HepG2 (cell line): ENCODE measurements around the gene CTTNBP2NL. TPM values are rescaled to one million over a fixed set of nuclear protein-coding genes. Genes with fewer than 3 reads are reported as not detected.

Source experiments
- EED ChIP-seq: sonication (generic); formaldehyde crosslinking; IDR thresholded peaks from 2 replicates; pipeline ENCODE4 v1.5.0; 2020; ENCODE audit warnings: mild to moderate bottlenecking, missing genetic modification reagents
- FOSL1 ChIP-seq: sonication (generic); formaldehyde crosslinking; IDR thresholded peaks from 2 replicates; pipeline ENCODE4 v1.9.0; 2021; ENCODE audit warnings: missing genetic modification reagents, borderline replicate concordance
- HDAC1 ChIP-seq: sonication (generic); formaldehyde crosslinking; IDR thresholded peaks from 2 replicates; pipeline ENCODE4 v1.5.1; 2020; ENCODE audit warnings: mild to moderate bottlenecking, missing genetic modification reagents
- HHEX ChIP-seq: IDR thresholded peaks from 2 replicates; pipeline ENCODE4 v1.6.1; 2016; ENCODE audit warnings: control low read depth
- HOXA5 ChIP-seq: sonication (generic); formaldehyde crosslinking; IDR thresholded peaks from 2 replicates; pipeline ENCODE4 v1.4.0; 2020; ENCODE audit warnings: missing genetic modification reagents
- NCOA1 ChIP-seq: sonication (generic); formaldehyde crosslinking; IDR thresholded peaks from 2 replicates; pipeline ENCODE4 v1.9.0; 2021; ENCODE audit warnings: missing genetic modification reagents
- RAD21 ChIP-seq: fragments of 450-650 bp; formaldehyde crosslinking; IDR thresholded peaks from 2 replicates; pipeline ENCODE4 v1.5.0; 2020; ENCODE audit warnings: mild to moderate bottlenecking
- SRY ChIP-seq: sonication (generic); formaldehyde crosslinking; IDR thresholded peaks from 2 replicates; pipeline ENCODE4 v1.8.0; 2022; ENCODE audit warnings: mild to moderate bottlenecking, missing genetic modification reagents
- TBP ChIP-seq: sonication (generic); formaldehyde crosslinking; IDR thresholded peaks from 2 replicates; pipeline ENCODE4 v1.5.0; 2020; ENCODE audit warnings: missing genetic modification reagents
- ZFP90 ChIP-seq: sonication (generic); formaldehyde crosslinking; IDR thresholded peaks from 2 replicates; pipeline ENCODE4 v1.8.0; 2022; ENCODE audit warnings: missing genetic modification reagents, mild to moderate bottlenecking, inconsistent platforms, borderline replicate concordance
- ZNF160 ChIP-seq: sonication (generic); formaldehyde crosslinking; IDR thresholded peaks from 2 replicates; pipeline ENCODE4 v1.8.0; 2022; ENCODE audit warnings: mild to moderate bottlenecking, inconsistent platforms, missing genetic modification reagents
- ZNF225 ChIP-seq: sonication (generic); formaldehyde crosslinking; IDR thresholded peaks from 2 replicates; pipeline ENCODE4 v1.4.0; 2020; ENCODE audit warnings: mild to moderate bottlenecking, missing genetic modification reagents
- ZNF235 ChIP-seq: sonication (generic); formaldehyde crosslinking; IDR thresholded peaks from 2 replicates; pipeline ENCODE4 v1.8.1; 2023; ENCODE audit warnings: mild to moderate bottlenecking, missing genetic modification reagents, borderline replicate concordance
- ZNF274 ChIP-seq: sonication (generic); formaldehyde crosslinking; IDR thresholded peaks from 2 replicates; pipeline ENCODE4 v1.5.1; 2020; ENCODE audit warnings: mild to moderate bottlenecking, missing genetic modification reagents
- ZNF317 ChIP-seq: sonication (generic); formaldehyde crosslinking; IDR thresholded peaks from 2 replicates; pipeline ENCODE4 v1.5.0; 2020; ENCODE audit warnings: mild to moderate bottlenecking, missing genetic modification reagents
- ZNF350 ChIP-seq: sonication (generic); formaldehyde crosslinking; IDR thresholded peaks from 2 replicates; pipeline ENCODE4 v1.4.0; 2020; ENCODE audit warnings: mild to moderate bottlenecking, low read depth, missing genetic modification reagents, borderline replicate concordance
- polyA plus RNA-seq, 8 experiments: library from polyadenylated mRNA; depleted of rRNA in 3 of 8; stranded (reverse) in 7 of 8; unstranded in 1 of 8; fragments of >200 nt; fragmentation: Illumina TruSeq in 4 of 8; extraction: Trizol in 4 of 8; gene quantifications; 2 replicates each; pipeline versions ENCODE4 v1.2.1 to v1.2.3, GENCODE V29; 2011 to 2016; ENCODE audit warnings: low read depth in 4 of 8, missing spikeins in 1 of 8, mixed read lengths in 1 of 8; ENCODE audit not compliant: insufficient read depth in 1 of 8
- total RNA-seq, 5 experiments: library from RNA; depleted of rRNA; stranded (reverse); fragments of >200 nt; fragmentation: Illumina TruSeq; extraction: Trizol; gene quantifications; 2 replicates each; pipeline ENCODE4 v1.2.3, GENCODE V29; 2016; ENCODE audit warnings: low read depth in 1 of 5
- TF ChIP-seq, protein P1 (sequence below), 2 experiments: sonication (generic) in 1 of 2; formaldehyde crosslinking in 1 of 2; IDR thresholded peaks; 2 replicates each; pipeline versions ENCODE4 v1.4.0 to v1.6.1; 2018 to 2020; ENCODE audit warnings: missing genetic modification reagents in 2 of 2, borderline replicate concordance in 1 of 2, low read depth in 1 of 2, mild to moderate bottlenecking in 1 of 2, missing biosample characterization in 1 of 2
- TF ChIP-seq, protein P2 (sequence below): conservative IDR thresholded peaks from 2 replicates; pipeline ENCODE4 v1.6.1; 2018; ENCODE audit warnings: missing genetic modification reagents
- TF ChIP-seq, protein P3 (sequence below): sonication (generic); formaldehyde crosslinking; IDR thresholded peaks from 2 replicates; pipeline ENCODE4 v1.5.0; 2020; ENCODE audit warnings: missing genetic modification reagents, mild to moderate bottlenecking, borderline replicate concordance
- TF ChIP-seq, protein P4 (sequence below): sonication (generic); formaldehyde crosslinking; IDR thresholded peaks from 2 replicates; pipeline ENCODE4 v1.4.0; 2020; ENCODE audit warnings: missing genetic modification reagents
- TF ChIP-seq, protein P5 (sequence below): sonication (generic); formaldehyde crosslinking; IDR thresholded peaks from 2 replicates; pipeline ENCODE4 v1.4.0; 2020; ENCODE audit warnings: missing genetic modification reagents

The CTTNBP2NL gene
- total and polyA plus RNA-seq, 2 of the 13 experiments (the other 11 are each of a cell fraction or from before 2014, with no cell fraction given), result 2.1 to 4.1 TPM

DNA sequence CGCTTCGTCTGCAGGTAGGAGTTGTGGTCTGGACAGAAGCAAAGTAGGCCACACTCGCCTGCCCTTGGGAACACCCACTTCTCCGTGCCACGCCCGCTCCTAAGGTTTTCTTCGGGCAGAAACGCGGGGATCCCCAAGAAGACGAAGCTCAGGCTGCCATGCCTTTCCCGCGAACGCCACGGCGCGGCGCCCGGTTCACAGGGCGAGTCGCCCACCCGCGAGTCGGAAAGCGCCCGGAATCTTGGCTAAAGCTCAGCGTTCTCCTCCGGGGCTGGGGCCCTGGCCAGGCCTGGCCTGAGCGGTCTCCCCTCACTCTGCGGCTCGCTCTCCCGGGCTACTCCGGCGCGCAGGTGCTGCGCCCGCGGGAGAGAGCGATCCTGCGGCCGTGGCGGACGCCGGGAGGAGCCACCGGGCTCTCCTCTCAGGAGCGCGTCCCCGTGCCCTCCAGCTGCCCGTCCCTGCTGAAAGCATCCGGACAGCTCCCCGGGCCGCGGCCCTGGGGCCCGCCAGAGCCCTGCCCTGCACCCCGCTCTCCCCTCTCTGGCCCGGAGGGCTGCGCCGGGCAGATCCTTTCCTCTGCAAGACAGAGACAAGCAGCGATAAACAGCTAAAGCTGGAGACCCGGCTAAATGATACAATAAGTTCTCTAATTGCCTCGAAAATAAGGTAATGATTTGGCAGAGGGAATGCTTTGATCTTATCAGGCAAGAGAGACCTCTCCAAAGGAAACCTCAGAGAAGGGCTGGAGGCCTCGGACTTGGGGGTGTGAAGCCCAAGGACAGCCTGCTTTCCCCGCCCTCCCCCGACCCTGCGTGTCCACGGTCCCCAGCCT, 106.0 kb downstream of the CTTNBP2NL start (continued):
- TF ChIP-seq HDAC1 (CRISPR knock-in tag) (0 out of 2 replicates have a peak, but pooled peaks have one; percentile 17), EED (0 out of 2 replicates have a peak, but pooled peaks have one; percentile 34), TBP (no peak), FOSL1 (CRISPR knock-in tag) (no peak), ZNF235 (CRISPR knock-in tag) (peak; percentile 31; the same call in 1 of the 2 replicates), NCOA1 (CRISPR knock-in tag) (no peak), RAD21 (CRISPR knock-in tag) (peak; percentile 48; the same call in 1 of the 2 replicates), SRY (CRISPR knock-in tag) (peak; percentile 38; the same call in 1 of the 2 replicates), ZNF225 (CRISPR knock-in tag) (no peak), ZNF274 (CRISPR knock-in tag) (peak; percentile 26; the same call in 1 of the 2 replicates), HHEX (no peak), HOXA5 (CRISPR knock-in tag) (no peak), ZNF317 (0 out of 2 replicates have a peak, but pooled peaks have one; percentile 14), ZNF350 (CRISPR knock-in tag) (0 out of 2 replicates have a peak, but pooled peaks have one; percentile 40), ZFP90 (no peak), ZNF160 (CRISPR knock-in tag) (no peak)
- TF ChIP-seq, protein P1, sequence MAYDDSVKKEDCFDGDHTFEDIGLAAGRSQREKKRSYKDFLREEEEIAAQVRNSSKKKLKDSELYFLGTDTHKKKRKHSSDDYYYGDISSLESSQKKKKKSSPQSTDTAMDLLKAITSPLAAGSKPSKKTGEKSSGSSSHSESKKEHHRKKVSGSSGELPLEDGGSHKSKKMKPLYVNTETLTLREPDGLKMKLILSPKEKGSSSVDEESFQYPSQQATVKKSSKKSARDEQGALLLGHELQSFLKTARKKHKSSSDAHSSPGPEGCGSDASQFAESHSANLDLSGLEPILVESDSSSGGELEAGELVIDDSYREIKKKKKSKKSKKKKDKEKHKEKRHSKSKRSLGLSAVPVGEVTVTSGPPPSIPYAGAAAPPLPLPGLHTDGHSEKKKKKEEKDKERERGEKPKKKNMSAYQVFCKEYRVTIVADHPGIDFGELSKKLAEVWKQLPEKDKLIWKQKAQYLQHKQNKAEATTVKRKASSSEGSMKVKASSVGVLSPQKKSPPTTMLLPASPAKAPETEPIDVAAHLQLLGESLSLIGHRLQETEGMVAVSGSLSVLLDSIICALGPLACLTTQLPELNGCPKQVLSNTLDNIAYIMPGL (CRISPR knock-in tag; IDR thresholded peaks at IDR 0.05; ENCODE audit: borderline replicate concordance in 1 of 2, low read depth in 1 of 2), result peak in 1 of 2 experiments; percentile 44; a peak in 1 of 4 replicates
- TF ChIP-seq, protein P2, sequence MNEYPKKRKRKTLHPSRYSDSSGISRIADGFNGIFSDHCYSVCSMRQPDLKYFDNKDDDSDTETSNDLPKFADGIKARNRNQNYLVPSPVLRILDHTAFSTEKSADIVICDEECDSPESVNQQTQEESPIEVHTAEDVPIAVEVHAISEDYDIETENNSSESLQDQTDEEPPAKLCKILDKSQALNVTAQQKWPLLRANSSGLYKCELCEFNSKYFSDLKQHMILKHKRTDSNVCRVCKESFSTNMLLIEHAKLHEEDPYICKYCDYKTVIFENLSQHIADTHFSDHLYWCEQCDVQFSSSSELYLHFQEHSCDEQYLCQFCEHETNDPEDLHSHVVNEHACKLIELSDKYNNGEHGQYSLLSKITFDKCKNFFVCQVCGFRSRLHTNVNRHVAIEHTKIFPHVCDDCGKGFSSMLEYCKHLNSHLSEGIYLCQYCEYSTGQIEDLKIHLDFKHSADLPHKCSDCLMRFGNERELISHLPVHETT (CRISPR knock-in tag), result no peak
- TF ChIP-seq, protein P3, sequence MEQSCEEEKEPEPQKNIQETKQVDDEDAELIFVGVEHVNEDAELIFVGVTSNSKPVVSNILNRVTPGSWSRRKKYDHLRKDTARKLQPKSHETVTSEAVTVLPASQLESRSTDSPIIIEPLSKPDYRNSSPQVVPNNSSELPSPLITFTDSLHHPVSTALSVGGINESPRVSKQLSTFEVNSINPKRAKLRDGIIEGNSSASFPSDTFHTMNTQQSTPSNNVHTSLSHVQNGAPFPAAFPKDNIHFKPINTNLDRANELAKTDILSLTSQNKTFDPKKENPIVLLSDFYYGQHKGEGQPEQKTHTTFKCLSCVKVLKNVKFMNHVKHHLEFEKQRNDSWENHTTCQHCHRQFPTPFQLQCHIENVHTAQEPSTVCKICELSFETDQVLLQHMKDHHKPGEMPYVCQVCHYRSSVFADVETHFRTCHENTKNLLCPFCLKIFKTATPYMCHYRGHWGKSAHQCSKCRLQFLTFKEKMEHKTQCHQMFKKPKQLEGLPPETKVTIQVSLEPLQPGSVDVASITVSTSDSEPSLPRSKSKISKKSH, result 0 out of 2 replicates have a peak, but pooled peaks have one; percentile 33
- TF ChIP-seq, protein P4, sequence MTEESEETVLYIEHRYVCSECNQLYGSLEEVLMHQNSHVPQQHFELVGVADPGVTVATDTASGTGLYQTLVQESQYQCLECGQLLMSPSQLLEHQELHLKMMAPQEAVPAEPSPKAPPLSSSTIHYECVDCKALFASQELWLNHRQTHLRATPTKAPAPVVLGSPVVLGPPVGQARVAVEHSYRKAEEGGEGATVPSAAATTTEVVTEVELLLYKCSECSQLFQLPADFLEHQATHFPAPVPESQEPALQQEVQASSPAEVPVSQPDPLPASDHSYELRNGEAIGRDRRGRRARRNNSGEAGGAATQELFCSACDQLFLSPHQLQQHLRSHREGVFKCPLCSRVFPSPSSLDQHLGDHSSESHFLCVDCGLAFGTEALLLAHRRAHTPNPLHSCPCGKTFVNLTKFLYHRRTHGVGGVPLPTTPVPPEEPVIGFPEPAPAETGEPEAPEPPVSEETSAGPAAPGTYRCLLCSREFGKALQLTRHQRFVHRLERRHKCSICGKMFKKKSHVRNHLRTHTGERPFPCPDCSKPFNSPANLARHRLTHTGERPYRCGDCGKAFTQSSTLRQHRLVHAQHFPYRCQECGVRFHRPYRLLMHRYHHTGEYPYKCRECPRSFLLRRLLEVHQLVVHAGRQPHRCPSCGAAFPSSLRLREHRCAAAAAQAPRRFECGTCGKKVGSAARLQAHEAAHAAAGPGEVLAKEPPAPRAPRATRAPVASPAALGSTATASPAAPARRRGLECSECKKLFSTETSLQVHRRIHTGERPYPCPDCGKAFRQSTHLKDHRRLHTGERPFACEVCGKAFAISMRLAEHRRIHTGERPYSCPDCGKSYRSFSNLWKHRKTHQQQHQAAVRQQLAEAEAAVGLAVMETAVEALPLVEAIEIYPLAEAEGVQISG (CRISPR knock-in tag), result 0 out of 2 replicates have a peak, but pooled peaks have one; percentile 16
- TF ChIP-seq, protein P5, sequence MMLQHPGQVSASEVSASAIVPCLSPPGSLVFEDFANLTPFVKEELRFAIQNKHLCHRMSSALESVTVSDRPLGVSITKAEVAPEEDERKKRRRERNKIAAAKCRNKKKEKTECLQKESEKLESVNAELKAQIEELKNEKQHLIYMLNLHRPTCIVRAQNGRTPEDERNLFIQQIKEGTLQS (CRISPR knock-in tag), result no peak
